Neural cell (in vitro differentiated cells): ENCODE measurements around the gene TRPM3. TPM values are rescaled to one million over a fixed set of nuclear protein-coding genes. Genes with fewer than 3 reads are reported as not detected.

ENCODE experiments used
- H2AFZ ChIP-seq: fragments of 200-600, 300-800 bp; sonication (generic), shearing (Covaris generic); 2 replicates; pipeline ENCODE4 v1.6.0; 2014; ENCODE audit warnings: low read depth, mild to moderate bottlenecking, antibody characterized with exemption, low read length, moderate library complexity
- H3F3A ChIP-seq: fragments of 200-600 bp; shearing (Covaris generic); 2 replicates; pipeline ENCODE4 v1.6.1; 2016; ENCODE audit warnings: mild to moderate bottlenecking, moderate library complexity, mixed read lengths, antibody characterized with exemption, low read length; ENCODE audit not compliant: insufficient read depth, poor library complexity, severe bottlenecking
- H3K27ac ChIP-seq: fragments of 200-600, 300-800 bp; sonication (generic), shearing (Covaris generic); 2 replicates; pipeline ENCODE4 v1.5.1; 2014; ENCODE audit warnings: mild to moderate bottlenecking, low read length, moderate library complexity
- H3K27me3 ChIP-seq: fragments of 300-800, 200-600 bp; sonication (generic), shearing (Covaris generic); 2 replicates; pipeline ENCODE4 v1.6.0; 2014; ENCODE audit warnings: mild to moderate bottlenecking, low read depth, low read length, moderate library complexity; ENCODE audit not compliant: insufficient read depth
- H3K36me3 ChIP-seq: fragments of 300-800, 200-600 bp; sonication (generic), shearing (Covaris generic); 2 replicates; pipeline ENCODE4 v1.5.1; 2014; ENCODE audit warnings: mild to moderate bottlenecking, antibody characterized with exemption, low read length, moderate library complexity; ENCODE audit not compliant: insufficient read depth
- H3K4me2 ChIP-seq: fragments of 300-800, 200-600 bp; sonication (generic), shearing (Covaris generic); 2 replicates; pipeline ENCODE4 v1.6.0; 2014; ENCODE audit warnings: mild to moderate bottlenecking, low read length
- H3K4me3 ChIP-seq: fragments of 300-800, 200-600 bp; sonication (generic), shearing (Covaris generic); 2 replicates; pipeline ENCODE4 v1.5.1; 2014; ENCODE audit warnings: mild to moderate bottlenecking, low read length, moderate library complexity
- H3K79me2 ChIP-seq: fragments of 200-600 bp; shearing (Covaris generic); replicated peaks from 2 replicates; pipeline ENCODE4 v1.6.0; 2014; ENCODE audit warnings: mild to moderate bottlenecking, low read length, moderate library complexity; ENCODE audit not compliant: insufficient read depth
- H3K9ac ChIP-seq: fragments of 300-800, 200-600 bp; sonication (generic), shearing (Covaris generic); 2 replicates; pipeline ENCODE4 v1.6.1; 2016; ENCODE audit warnings: mild to moderate bottlenecking, low read length, mixed read lengths
- H3K9me2 ChIP-seq: fragments of 200-600 bp; shearing (Covaris generic); 2 replicates; pipeline ENCODE4 v1.6.1; 2016; ENCODE audit warnings: mild to moderate bottlenecking, low read length, mixed read lengths; ENCODE audit not compliant: insufficient read depth
- H3K9me3 ChIP-seq: fragments of 200-600, 300-800 bp; sonication (generic), shearing (Covaris generic); 2 replicates; pipeline ENCODE4 v1.6.1; 2016; ENCODE audit warnings: mild to moderate bottlenecking, mixed run types, low read length, moderate library complexity, mixed read lengths
- H4K20me1 ChIP-seq: fragments of 200-600 bp; shearing (Covaris generic); 2 replicates; pipeline ENCODE4 v1.6.1; 2016; ENCODE audit warnings: mild to moderate bottlenecking, mixed run types; ENCODE audit not compliant: insufficient read depth
- CTCF ChIP-seq: fragments of 450-650 bp; IDR thresholded peaks from 2 replicates; pipeline ENCODE4 v1.5.1; 2014; ENCODE audit warnings: antibody characterized with exemption, mild to moderate bottlenecking, moderate library complexity; ENCODE audit not compliant: poor library complexity, severe bottlenecking
- EP300 ChIP-seq: fragments of 450-650 bp; conservative IDR thresholded peaks from 2 replicates; pipeline ENCODE4 v1.6.1; 2014; ENCODE audit warnings: antibody characterized with exemption, mild to moderate bottlenecking, moderate library complexity; ENCODE audit not compliant: poor library complexity, severe bottlenecking
- EZH2 ChIP-seq: fragments of 200-600, 300-800 bp; shearing (Covaris generic), sonication (generic); IDR thresholded peaks from 2 replicates; pipeline ENCODE4 v1.6.1; 2014; ENCODE audit warnings: antibody characterized with exemption, low read length, borderline replicate concordance, mild to moderate bottlenecking; ENCODE audit not compliant: insufficient read depth, poor library complexity, severe bottlenecking
- MXI1 ChIP-seq: fragments of 450-650 bp; conservative IDR thresholded peaks from 2 replicates; pipeline ENCODE4 v1.6.1; 2014; ENCODE audit warnings: antibody characterized with exemption, mild to moderate bottlenecking; ENCODE audit not compliant: poor library complexity, severe bottlenecking
- POLR2AphosphoS5 ChIP-seq: IDR thresholded peaks from 2 replicates; pipeline ENCODE4 v1.6.1; 2012
- RAD21 ChIP-seq: fragments of 450-650 bp; conservative IDR thresholded peaks from 2 replicates; pipeline ENCODE4 v1.6.1; 2014; ENCODE audit warnings: antibody characterized with exemption, mild to moderate bottlenecking, moderate library complexity
- SMC3 ChIP-seq: fragments of 450-650 bp; conservative IDR thresholded peaks from 2 replicates; pipeline ENCODE4 v1.6.1; 2014; ENCODE audit warnings: antibody characterized with exemption, mild to moderate bottlenecking, moderate library complexity; ENCODE audit not compliant: poor library complexity
- TAF1 ChIP-seq: IDR thresholded peaks from 2 replicates; pipeline ENCODE4 v1.6.1; 2012; ENCODE audit warnings: low read depth
- polyA plus RNA-seq: library from polyadenylated mRNA; depleted of rRNA; stranded (reverse); fragments of >200 nt; gene quantifications from 2 replicates; pipeline ENCODE4 v1.2.3, GENCODE V29; 2014
- TF ChIP-seq, protein P1 (sequence below): IDR thresholded peaks from 2 replicates; pipeline ENCODE4 v1.6.1; 2012; ENCODE audit warnings: borderline replicate concordance

TRPM3 gene
- polyA plus RNA-seq, 1 donor from 2014 or later: 1.3 TPM

GRCh38 chr9:70539001-70539400, 582.4 kb downstream of the TRPM3 start:
- H3K4me2 ChIP-seq: no peak overlapping the region
- TF ChIP-seq EP300 (no peak), MXI1 (no peak), EZH2 (no peak), POLR2AphosphoS5 (no peak), SMC3 (no peak), RAD21 (no peak)
- TF ChIP-seq, protein P1, sequence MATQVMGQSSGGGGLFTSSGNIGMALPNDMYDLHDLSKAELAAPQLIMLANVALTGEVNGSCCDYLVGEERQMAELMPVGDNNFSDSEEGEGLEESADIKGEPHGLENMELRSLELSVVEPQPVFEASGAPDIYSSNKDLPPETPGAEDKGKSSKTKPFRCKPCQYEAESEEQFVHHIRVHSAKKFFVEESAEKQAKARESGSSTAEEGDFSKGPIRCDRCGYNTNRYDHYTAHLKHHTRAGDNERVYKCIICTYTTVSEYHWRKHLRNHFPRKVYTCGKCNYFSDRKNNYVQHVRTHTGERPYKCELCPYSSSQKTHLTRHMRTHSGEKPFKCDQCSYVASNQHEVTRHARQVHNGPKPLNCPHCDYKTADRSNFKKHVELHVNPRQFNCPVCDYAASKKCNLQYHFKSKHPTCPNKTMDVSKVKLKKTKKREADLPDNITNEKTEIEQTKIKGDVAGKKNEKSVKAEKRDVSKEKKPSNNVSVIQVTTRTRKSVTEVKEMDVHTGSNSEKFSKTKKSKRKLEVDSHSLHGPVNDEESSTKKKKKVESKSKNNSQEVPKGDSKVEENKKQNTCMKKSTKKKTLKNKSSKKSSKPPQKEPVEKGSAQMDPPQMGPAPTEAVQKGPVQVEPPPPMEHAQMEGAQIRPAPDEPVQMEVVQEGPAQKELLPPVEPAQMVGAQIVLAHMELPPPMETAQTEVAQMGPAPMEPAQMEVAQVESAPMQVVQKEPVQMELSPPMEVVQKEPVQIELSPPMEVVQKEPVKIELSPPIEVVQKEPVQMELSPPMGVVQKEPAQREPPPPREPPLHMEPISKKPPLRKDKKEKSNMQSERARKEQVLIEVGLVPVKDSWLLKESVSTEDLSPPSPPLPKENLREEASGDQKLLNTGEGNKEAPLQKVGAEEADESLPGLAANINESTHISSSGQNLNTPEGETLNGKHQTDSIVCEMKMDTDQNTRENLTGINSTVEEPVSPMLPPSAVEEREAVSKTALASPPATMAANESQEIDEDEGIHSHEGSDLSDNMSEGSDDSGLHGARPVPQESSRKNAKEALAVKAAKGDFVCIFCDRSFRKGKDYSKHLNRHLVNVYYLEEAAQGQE: no peak
- H3F3A ChIP-seq: no peaks in the 10 kb centered on the region
- no peaks in the 10 kb centered on the region for H4K20me1 ChIP-seq
- no peak overlapping the region for H3K9ac ChIP-seq
- no peak overlapping the region for H3K27ac ChIP-seq
- H3K27me3 ChIP-seq: no peaks in the 10 kb centered on the region
- no peak overlapping the region for H3K4me3 ChIP-seq
- no peak overlapping the region for H2AFZ ChIP-seq
- no peaks in the 10 kb centered on the region for H3K79me2 ChIP-seq
- H3K9me3 ChIP-seq: no peaks in the 10 kb centered on the region
- no peaks in the 10 kb centered on the region for H3K9me2 ChIP-seq
- H3K36me3 ChIP-seq: no peaks in the 10 kb centered on the region

DNA sequence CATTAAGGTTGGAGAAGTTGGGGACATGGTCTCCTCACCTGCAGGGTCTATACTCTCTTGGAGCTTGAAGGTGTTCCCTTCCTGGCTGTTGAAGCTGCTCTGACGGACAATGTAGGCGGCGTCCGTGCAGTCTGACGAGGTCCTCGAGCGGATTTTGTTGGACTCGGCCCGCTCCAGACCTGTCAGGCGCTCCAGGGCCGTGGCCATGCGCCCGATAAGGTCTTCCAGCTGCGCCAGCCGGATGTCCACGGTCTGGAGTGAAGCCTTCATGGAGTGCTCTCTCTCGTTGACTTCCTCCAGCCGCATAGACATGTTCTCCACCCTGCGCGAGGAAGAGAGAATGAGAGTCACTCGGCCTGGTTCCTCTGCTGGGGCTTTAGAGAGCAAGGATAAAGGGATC, 584.3 kb downstream of the TRPM3 start:
- no peaks in the 10 kb centered on the region for H3F3A ChIP-seq
- H3K36me3 ChIP-seq: no peaks in the 10 kb centered on the region
- H3K27me3 ChIP-seq: no peaks in the 10 kb centered on the region
- H3K79me2 ChIP-seq: no peaks in the 10 kb centered on the region
- H3K9me2 ChIP-seq: no peaks in the 10 kb centered on the region
- H3K4me3 ChIP-seq: no peak overlapping the region
- no peaks in the 10 kb centered on the region for H4K20me1 ChIP-seq
- no peak overlapping the region for H3K4me2 ChIP-seq
- H2AFZ ChIP-seq: no peak overlapping the region
- no peak overlapping the region for H3K27ac ChIP-seq
- no peaks in the 10 kb centered on the region for H3K9me3 ChIP-seq
- no peak overlapping the region for H3K9ac ChIP-seq
- TF ChIP-seq TAF1 (no peak), POLR2AphosphoS5 (no peak), SMC3 (no peak), EZH2 (no peak), MXI1 (no peak), EP300 (no peak), RAD21 (no peak), CTCF (no peak)
- TF ChIP-seq, protein P1: no peak
